BLaER1 treated with 17β-estradiol and CSF1 and Interleukin-3, amounts not matched to agents 10 nM and 100 nM (cell line): Measurements from ENCODE around the gene AQP2.
A peak's percentile ranks its signal among the peaks of the same experiment; 100 is the strongest.

Experiments
- H3K27ac ChIP-seq, 11 experiments: shearing (Covaris generic); formaldehyde crosslinking; 2 replicates each; pipeline ENCODE4 v1.8.1; 2022
- H3K27me3 ChIP-seq, 11 experiments: shearing (Covaris generic); formaldehyde crosslinking; 2 replicates each; pipeline ENCODE4 v1.8.1; 2022
- H3K36me3 ChIP-seq, 11 experiments: shearing (Covaris generic); formaldehyde crosslinking; 2 replicates each; pipeline ENCODE4 v1.8.1; 2022
- H3K4me1 ChIP-seq, 10 experiments: shearing (Covaris generic); formaldehyde crosslinking; 2 replicates each; pipeline ENCODE4 v1.8.1; 2022
- H3K4me2 ChIP-seq, 11 experiments: shearing (Covaris generic); formaldehyde crosslinking; 2 replicates each; pipeline ENCODE4 v1.8.1; 2022
- H3K4me3 ChIP-seq, 10 experiments: shearing (Covaris generic); formaldehyde crosslinking; 2 replicates each; pipeline ENCODE4 v1.8.1; 2022
- H3K9ac ChIP-seq, 11 experiments: shearing (Covaris generic); formaldehyde crosslinking; 2 replicates each; pipeline ENCODE4 v1.8.1; 2022
- H3K9me3 ChIP-seq, 11 experiments: shearing (Covaris generic); formaldehyde crosslinking; replicated peaks in 1 of 11; 2 replicates each; pipeline ENCODE4 v1.8.1; 2022
- H4K20me1 ChIP-seq, 11 experiments: shearing (Covaris generic); formaldehyde crosslinking; 2 replicates each; pipeline ENCODE4 v1.8.1; 2022
- Cebpa-rat ChIP-seq, 11 experiments: shearing (Covaris generic); IDR thresholded peaks; 2 replicates each; pipeline ENCODE4 v1.8.1; 2022

AQP2 gene

DNA sequence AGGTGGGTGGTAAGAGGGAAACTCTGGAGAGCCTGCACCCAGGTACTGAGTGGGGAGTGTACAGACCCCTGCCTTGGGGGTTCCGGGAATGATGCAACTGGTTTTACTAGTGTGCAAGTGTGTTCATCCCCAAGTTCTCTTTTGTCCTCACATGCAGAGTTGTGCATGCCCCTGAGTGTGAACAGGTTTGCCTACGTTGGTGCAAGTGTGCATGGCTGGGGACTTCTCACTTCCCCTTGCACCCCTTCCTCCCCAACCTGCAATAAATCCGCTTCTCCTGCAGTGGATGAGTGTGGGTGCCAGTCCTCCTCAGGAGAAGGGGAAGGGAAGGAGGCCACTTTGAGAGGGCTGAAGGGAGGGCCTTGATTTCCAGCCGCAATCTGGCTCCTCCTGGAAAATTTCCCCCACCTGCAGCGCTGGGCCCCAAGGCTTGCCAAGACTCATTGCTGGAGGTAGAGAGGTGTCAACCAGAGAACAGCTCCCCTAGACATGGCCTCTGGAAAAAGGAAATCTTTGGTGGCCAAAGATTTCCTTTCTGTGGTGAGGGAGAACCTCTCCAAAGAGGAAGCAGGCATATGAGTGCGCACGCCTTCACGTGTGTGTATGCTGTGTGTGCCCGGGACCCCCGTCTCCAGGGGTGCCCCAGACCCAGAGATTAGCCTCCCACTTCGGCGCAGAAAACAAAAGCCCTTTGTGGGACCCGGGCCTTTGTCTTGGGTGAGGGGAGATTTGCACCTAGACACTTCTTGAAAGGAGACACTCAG, 5.5 kb downstream of the AQP2 start:
- H3K9me3 ChIP-seq, result no peaks in the 10 kb centered on the region
- no peaks in the 10 kb centered on the region for H3K36me3 ChIP-seq
- H3K27ac ChIP-seq, result no peak overlapping the region
- peaks cover 0 to 61% (median 0%) of the 10 kb centered on the region in 11 experiments; a peak in 8 of 22 replicates for H4K20me1 ChIP-seq
- no peak for TF ChIP-seq Cebpa-rat (IDR thresholded peaks at IDR 0.05)
- no peak overlapping the region for H3K9ac ChIP-seq
- peak overlapping the region in 1 of 10 experiments; percentile 12; a peak in 2 of 20 replicates for H3K4me3 ChIP-seq
- peak overlapping the region; percentile 43 to 87 (median 76) for H3K4me2 ChIP-seq
- peaks cover 79 to 88% (median 83%) of the 10 kb centered on the region in 11 experiments for H3K27me3 ChIP-seq
- peaks cover 59 to 96% (median 72%) of the 10 kb centered on the region in 10 experiments for H3K4me1 ChIP-seq

DNA sequence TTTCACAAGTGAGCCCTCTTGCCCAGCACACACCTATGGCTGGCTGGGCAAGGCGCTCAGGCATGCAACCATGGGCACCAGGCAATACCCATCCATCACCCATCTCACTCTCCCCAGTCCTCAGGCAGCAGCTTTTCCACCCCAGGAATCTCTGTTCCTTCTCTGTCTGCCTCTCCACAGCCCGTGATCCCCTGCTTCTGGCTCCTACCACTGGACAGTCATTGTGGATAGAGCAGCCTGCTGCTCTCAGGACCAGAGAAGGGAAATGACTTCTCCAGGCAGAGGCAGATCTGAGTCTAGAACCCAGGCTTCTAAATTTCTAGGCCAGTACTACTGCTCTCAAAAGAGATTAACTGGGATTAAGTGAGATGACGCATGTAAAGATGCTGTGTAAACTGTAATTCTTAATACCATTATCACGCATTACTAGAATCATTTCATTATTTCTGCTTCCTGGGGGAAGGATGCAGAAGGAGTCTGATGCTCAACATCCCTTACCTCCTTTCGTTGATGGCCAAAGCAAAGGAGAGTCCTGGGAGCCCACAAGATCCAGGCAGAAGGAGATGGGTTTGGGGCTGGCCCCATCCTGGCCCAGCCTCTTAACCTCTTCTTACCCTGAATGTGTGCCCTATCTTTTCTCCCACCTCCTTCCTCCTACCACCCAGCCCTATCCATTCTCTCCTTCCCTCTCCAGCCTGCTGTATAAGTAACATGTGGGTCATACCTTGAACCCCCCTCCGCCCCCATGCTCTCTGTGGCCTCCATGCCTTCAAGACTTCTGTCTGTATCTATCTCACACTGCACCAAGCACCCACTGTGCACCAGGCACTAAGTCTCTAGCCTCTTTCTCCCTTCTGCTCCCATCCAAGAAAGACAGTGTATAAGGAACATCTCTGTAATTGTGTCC, 6.4 kb downstream of the AQP2 start:
- H3K9ac ChIP-seq, result no peak overlapping the region
- H3K4me1 ChIP-seq, result peaks cover 55 to 92% (median 68%) of the 10 kb centered on the region in 10 experiments
- H3K36me3 ChIP-seq, result no peaks in the 10 kb centered on the region
- peak overlapping the region; percentile 43 to 87 (median 76); a peak in 21 of 22 replicates for H3K4me2 ChIP-seq
- H3K9me3 ChIP-seq, result no peaks in the 10 kb centered on the region
- H3K4me3 ChIP-seq, result no peak overlapping the region
- no peak overlapping the region for H3K27ac ChIP-seq
- H4K20me1 ChIP-seq, result peaks cover 0 to 65% (median 0%) of the 10 kb centered on the region in 11 experiments; a peak in 8 of 22 replicates
- no peak for TF ChIP-seq Cebpa-rat (IDR thresholded peaks at IDR 0.05)
- H3K27me3 ChIP-seq, result peaks cover 87 to 96% (median 92%) of the 10 kb centered on the region in 11 experiments

DNA sequence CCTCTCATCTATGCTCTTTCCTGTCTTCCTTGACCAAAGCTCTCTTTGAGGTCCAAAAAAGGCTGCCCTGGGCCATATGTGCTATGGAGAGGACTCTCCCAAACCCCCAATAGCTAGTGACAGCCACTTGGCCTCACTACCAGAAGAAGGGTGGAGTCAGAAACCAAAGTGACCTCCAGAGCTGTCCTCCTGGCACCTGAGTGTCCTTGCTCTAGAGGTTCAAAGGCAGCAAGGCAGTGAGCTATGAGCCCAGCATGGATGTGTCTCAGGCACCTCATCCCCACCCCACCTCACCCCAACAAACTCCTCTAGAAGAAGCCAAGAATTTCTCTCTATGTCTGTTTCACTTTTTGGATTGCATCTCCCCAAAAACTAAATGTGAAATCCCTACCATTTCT, 7.0 kb downstream of the AQP2 start:
- Histone ChIP-seq H3K4me1 (peaks cover 49 to 86% (median 63%) of the 10 kb centered on the region in 10 experiments), H3K27ac (no peak overlapping the region), H4K20me1 (peaks cover 0 to 69% (median 1%) of the 10 kb centered on the region in 11 experiments; a peak in 8 of 22 replicates), H3K27me3 (peaks cover 94 to 100% (median 98%) of the 10 kb centered on the region in 11 experiments), H3K36me3 (no peaks in the 10 kb centered on the region), H3K9me3 (no peaks in the 10 kb centered on the region), H3K4me3 (no peak overlapping the region), H3K9ac (no peak overlapping the region), H3K4me2 (peak overlapping the region in 1 of 11 experiments; percentile 76; a peak in 2 of 22 replicates)
- no peak for TF ChIP-seq Cebpa-rat (IDR thresholded peaks at IDR 0.05)

DNA sequence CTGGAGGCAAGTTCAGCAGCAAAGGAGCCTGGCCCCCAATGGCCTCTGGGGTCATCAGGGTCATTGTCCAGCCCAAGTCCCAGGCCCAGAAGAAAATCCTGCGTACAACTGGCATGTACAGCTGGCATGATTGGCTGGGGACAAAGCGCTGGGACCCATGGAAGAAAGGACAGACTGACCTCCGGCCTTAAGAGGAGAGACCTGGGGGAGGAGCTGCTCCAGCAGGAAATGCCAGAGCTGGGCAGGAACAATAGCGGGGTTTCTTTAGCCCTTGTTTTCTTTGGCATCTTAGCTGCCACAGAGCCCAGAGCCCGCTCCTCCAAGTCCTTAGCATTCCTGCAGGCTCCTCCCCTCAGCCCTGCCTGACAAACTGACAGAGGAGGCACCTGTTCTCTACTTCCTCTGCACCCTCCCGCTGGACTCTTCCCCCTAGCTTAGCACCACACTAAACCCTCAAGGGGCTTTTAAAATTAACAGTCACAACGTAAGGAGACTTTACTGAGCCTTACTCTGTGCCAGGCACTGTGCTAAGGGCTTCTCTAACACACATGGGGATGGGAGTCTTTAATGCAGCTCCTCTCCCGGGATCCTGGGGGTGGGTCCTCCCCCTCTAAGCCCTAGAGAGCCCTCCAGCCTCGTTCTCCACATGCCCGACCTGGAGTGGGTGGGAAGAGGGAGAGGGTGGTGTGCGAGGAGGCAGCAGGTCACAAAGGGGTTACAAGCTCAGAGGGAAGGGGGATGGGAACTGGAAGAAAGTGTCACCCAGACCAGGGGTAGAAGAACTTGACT, 9.3 kb downstream of the AQP2 start:
- no peaks in the 10 kb centered on the region for H3K9me3 ChIP-seq
- H3K4me3 ChIP-seq, result peak overlapping the region in 3 of 10 experiments; percentile 39 to 50 (median 42); a peak in 6 of 20 replicates
- no peak for TF ChIP-seq Cebpa-rat (IDR thresholded peaks at IDR 0.05)
- peak overlapping the region in 1 of 11 experiments; percentile 15; a peak in 1 of 22 replicates for H3K9ac ChIP-seq
- H3K27ac ChIP-seq, result no peak overlapping the region
- no peaks in the 10 kb centered on the region for H3K36me3 ChIP-seq
- H4K20me1 ChIP-seq, result peaks cover 0 to 68% (median 3%) of the 10 kb centered on the region in 11 experiments; a peak in 8 of 22 replicates
- H3K27me3 ChIP-seq, result peaks cover 100% of the 10 kb centered on the region in 11 experiments
- peak overlapping the region in 9 of 11 experiments; percentile 31 to 95 (median 81); a peak in 17 of 22 replicates for H3K4me2 ChIP-seq
- H3K4me1 ChIP-seq, result peaks cover 28 to 73% (median 47%) of the 10 kb centered on the region in 10 experiments

DNA sequence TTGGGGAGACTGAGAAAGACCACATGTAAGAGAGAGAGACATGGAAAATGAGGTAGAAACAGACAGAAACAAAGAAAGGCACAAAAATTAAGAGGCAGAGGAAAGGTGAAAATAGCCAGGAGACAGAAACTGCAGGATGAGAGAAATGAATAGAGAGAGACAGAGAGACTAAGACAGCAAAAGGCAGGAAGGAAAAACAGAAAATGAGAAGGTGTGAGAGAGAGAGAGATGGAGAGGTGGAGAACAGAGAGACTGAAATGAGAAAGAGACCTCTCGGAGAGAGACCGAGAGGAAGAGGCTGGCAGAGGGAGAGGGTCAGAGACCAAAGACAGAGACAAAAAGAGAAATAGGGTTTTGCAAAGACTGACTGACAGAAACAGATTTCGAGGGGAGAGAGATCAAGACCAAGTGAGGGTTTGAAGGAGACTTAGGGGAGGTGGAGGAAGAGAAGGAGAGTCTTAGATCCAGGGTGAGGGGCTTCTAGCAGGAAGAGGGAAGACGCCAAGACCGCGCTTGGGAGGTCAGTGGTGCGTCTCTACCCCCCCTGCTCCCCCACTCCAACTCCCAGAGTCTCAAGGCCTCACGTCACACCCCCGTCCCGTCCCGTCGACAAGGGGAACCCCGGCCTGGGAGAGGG, 10.1 kb downstream of the AQP2 start:
- Histone ChIP-seq H3K4me2 (peak overlapping the region; percentile 76 to 95 (median 86)), H3K4me1 (peaks cover 21 to 67% (median 42%) of the 10 kb centered on the region in 10 experiments), H3K9ac (peak overlapping the region in 4 of 11 experiments; percentile 20 to 54 (median 36); a peak in 3 of 22 replicates), H3K27me3 (peaks cover 96 to 100% (median 100%) of the 10 kb centered on the region in 11 experiments), H3K9me3 (no peaks in the 10 kb centered on the region), H3K27ac (no peak overlapping the region), H4K20me1 (peaks cover 0 to 61% (median 3%) of the 10 kb centered on the region in 11 experiments; a peak in 8 of 22 replicates), H3K4me3 (peak overlapping the region; percentile 41 to 67 (median 53); a peak in 17 of 20 replicates), H3K36me3 (no peaks in the 10 kb centered on the region)
- no peak for TF ChIP-seq Cebpa-rat (IDR thresholded peaks at IDR 0.05)

DNA sequence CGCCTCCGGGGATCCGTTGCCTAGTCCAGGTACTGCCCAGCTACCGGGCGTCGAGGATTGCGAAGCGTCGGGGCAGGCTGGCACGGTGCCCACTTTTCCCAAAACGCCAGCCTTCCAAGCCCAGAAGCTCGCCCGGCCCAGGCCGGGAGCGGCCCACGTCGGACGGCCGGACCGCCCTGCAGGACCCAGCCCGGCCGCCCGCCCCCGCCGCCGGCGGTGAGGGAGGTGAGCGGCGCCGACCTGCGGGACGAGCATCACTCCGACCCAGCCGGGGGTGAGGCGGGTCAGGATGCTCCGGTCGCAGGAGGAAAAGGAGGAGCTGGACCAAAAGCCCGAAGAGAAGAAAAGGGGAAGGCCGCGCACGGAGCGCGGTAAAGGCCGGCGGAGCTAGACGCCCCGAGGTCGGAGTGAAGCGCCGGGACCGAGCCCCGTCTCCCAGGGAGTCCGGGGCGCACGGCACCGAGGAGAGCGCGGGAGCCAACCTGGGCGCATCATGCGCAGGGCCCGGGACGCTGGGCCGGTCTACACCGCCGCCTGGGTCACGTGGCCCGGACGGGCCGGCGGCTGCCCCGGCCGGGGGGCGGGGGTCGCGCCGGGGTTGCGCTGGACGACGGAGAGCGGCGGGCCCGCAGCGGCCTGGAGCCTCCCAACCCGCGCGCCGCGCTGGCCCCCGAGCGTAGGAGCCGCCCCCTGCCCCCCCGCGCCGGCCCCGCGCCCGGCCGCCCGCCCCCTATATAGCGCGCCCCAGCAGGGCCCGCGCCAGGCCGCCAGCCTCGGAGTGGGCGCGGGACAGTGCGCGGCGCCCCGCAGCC, 10.8 kb downstream of the AQP2 start, which contains the start of gene AQP5:
Gene AQP5 (plus strand): TSS at position 762 of the 812 bp plus-strand sequence. CDS start 146 bp downstream, outside the sequence.
- no peaks in the 10 kb centered on the region for H3K9me3 ChIP-seq
- peaks cover 14 to 62% (median 35%) of the 10 kb centered on the region in 10 experiments for H3K4me1 ChIP-seq
- peak within 1 kb of the TSS; percentile 41 to 67 (median 53) for H3K4me3 ChIP-seq
- peak within 1 kb of the TSS; percentile 76 to 95 (median 86) for H3K4me2 ChIP-seq
- H4K20me1 ChIP-seq, result peaks cover 0 to 54% (median 0%) of the 10 kb centered on the region in 11 experiments; a peak in 7 of 22 replicates
- no peak for TF ChIP-seq Cebpa-rat (IDR thresholded peaks at IDR 0.05)
- peak within 1 kb of the TSS in 7 of 11 experiments; percentile 20 to 54 (median 45); a peak in 8 of 22 replicates for H3K9ac ChIP-seq
- H3K27me3 ChIP-seq, result peaks cover 92 to 100% (median 99%) of the 10 kb centered on the region in 11 experiments
- no peak within 1 kb of the TSS for H3K27ac ChIP-seq
- H3K36me3 ChIP-seq, result no peaks in the 10 kb centered on the region
